Immature natural killer cell (primary cell): ENCODE results near the gene GSK3B. TPM values are rescaled to one million over a fixed set of nuclear protein-coding genes. Genes with fewer than 3 reads are reported as not detected.
"Not testable (repeated sequence)": the region's sequence is repeated elsewhere in the genome, so short reads cannot be mapped to it uniquely, and the experiment has no call there.

Experiments
- DNase-seq, 3 donors: peaks; one replicate each; pipeline ENCODE4 v3.0.0; 2022; ENCODE audit warnings: mixed read lengths in 1 of 3
- H3K27ac Mint-ChIP-seq, 6 donors: one replicate each; pipeline ENCODE4 v1.8.0; 2020; ENCODE audit warnings: mixed read lengths in 6 of 6, mild to moderate bottlenecking in 5 of 6, inconsistent platforms in 4 of 6, moderate library complexity in 3 of 6
- H3K27me3 Mint-ChIP-seq, 3 donors: one replicate each; pipeline ENCODE4 v1.8.0; 2020 to 2021; ENCODE audit warnings: low read depth in 3 of 3, mild to moderate bottlenecking in 3 of 3, mixed read lengths in 3 of 3, moderate library complexity in 3 of 3, inconsistent platforms in 1 of 3
- H3K36me3 Mint-ChIP-seq, 3 donors: one replicate each; pipeline ENCODE4 v1.8.0; 2020; ENCODE audit warnings: mixed read lengths in 3 of 3, inconsistent platforms in 2 of 3, mild to moderate bottlenecking in 2 of 3
- H3K4me1 Mint-ChIP-seq, 2 donors: one replicate each; pipeline ENCODE4 v1.8.0; 2020; ENCODE audit warnings: inconsistent platforms in 2 of 2, mild to moderate bottlenecking in 2 of 2, mixed read lengths in 2 of 2, moderate library complexity in 1 of 2
- H3K4me3 Mint-ChIP-seq, 5 donors: one replicate each; pipeline ENCODE4 v1.8.0; 2020; ENCODE audit warnings: mild to moderate bottlenecking in 5 of 5, mixed read lengths in 5 of 5, inconsistent platforms in 3 of 5, moderate library complexity in 3 of 5
- H3K9me3 Mint-ChIP-seq, 6 donors: one replicate each; pipeline ENCODE4 v1.8.0; 2020; ENCODE audit warnings: mild to moderate bottlenecking in 6 of 6, mixed read lengths in 6 of 6, inconsistent platforms in 4 of 6, moderate library complexity in 3 of 6
- polyA plus RNA-seq, 3 donors: library from polyadenylated mRNA; unstranded; fragments of 300-500 nt; fragmentation: Illumina TruSeq; gene quantifications; one replicate each; pipeline ENCODE4 v1.2.3, GENCODE V29; 2021

The GSK3B gene
- polyA plus RNA-seq, 3 donors from 2014 or later: 11.9 to 26.6 (median 20.0) TPM

- Mint-ChIP-seq H3K36me3 (peaks cover 35 to 43% (median 37%) of the 10 kb centered on the region in 3 donors), H3K9me3 (peaks cover 3 to 23% (median 18%) of the 10 kb centered on the region in 6 donors), H3K4me1 (peaks cover 22 to 50% of the 10 kb centered on the region in 2 donors)
- not testable (repeated sequence) for H3K4me3 Mint-ChIP-seq, H3K27ac Mint-ChIP-seq, H3K27me3 Mint-ChIP-seq, DNase-seq
Observed at GRCh38 chr3:119888681-119889080, 205.6 kb downstream of the GSK3B start.

- Mint-ChIP-seq H3K27me3 (peaks cover 0 to 4% (median 0%) of the 10 kb centered on the region in 3 donors), H3K4me3 (no peak overlapping the region), H3K36me3 (peaks cover 37 to 43% (median 37%) of the 10 kb centered on the region in 3 donors), H3K9me3 (peaks cover 3 to 23% (median 18%) of the 10 kb centered on the region in 6 donors), H3K4me1 (peaks cover 15 to 42% of the 10 kb centered on the region in 2 donors), H3K27ac (no peak overlapping the region)
- DNase-seq: no peak
Observed at GRCh38 chr3:119885746-119886530, 208.3 kb downstream of the GSK3B start.

GRCh38 chr3:119884161-119884557 is 210.1 kb downstream of the GSK3B start:
- no peak overlapping the region for H3K4me3 Mint-ChIP-seq
- H3K4me1 Mint-ChIP-seq: peaks cover 15 to 42% of the 10 kb centered on the region in 2 donors
- peaks cover 2 to 21% (median 15%) of the 10 kb centered on the region in 6 donors for H3K9me3 Mint-ChIP-seq
- peaks cover 37 to 42% (median 41%) of the 10 kb centered on the region in 3 donors for H3K36me3 Mint-ChIP-seq
- peaks cover 0 to 4% (median 0%) of the 10 kb centered on the region in 3 donors for H3K27me3 Mint-ChIP-seq
- DNase-seq: no peak
- peak overlapping the region in 1 of 6 donors; percentile 0 for H3K27ac Mint-ChIP-seq

GRCh38 chr3:119883461-119884160 is 210.6 kb downstream of the GSK3B start:
- H3K4me1 Mint-ChIP-seq: peaks cover 15 to 42% of the 10 kb centered on the region in 2 donors
- H3K9me3 Mint-ChIP-seq: peaks cover 0 to 15% (median 11%) of the 10 kb centered on the region in 6 donors
- peak overlapping the region in 1 of 6 donors; percentile 0 for H3K27ac Mint-ChIP-seq
- H3K36me3 Mint-ChIP-seq: peaks cover 33 to 39% (median 37%) of the 10 kb centered on the region in 3 donors
- H3K4me3 Mint-ChIP-seq: no peak overlapping the region
- DNase-seq: no peak
- peaks cover 0 to 1% (median 0%) of the 10 kb centered on the region in 3 donors for H3K27me3 Mint-ChIP-seq

GRCh38 chr3:119880966-119881365 is 213.3 kb downstream of the GSK3B start:
- no peak overlapping the region for H3K27ac Mint-ChIP-seq
- H3K4me3 Mint-ChIP-seq: no peak overlapping the region
- H3K9me3 Mint-ChIP-seq: no peaks in the 10 kb centered on the region
- H3K36me3 Mint-ChIP-seq: peaks cover 17 to 22% (median 19%) of the 10 kb centered on the region in 3 donors
- peaks cover 6 to 21% of the 10 kb centered on the region in 2 donors for H3K4me1 Mint-ChIP-seq
- DNase-seq: no peak
- no peaks in the 10 kb centered on the region for H3K27me3 Mint-ChIP-seq

- Mint-ChIP-seq H3K4me1 (peaks cover 11 to 48% of the 10 kb centered on the region in 2 donors), H3K27me3 (no peaks in the 10 kb centered on the region), H3K27ac (peak overlapping the region in 1 of 6 donors; percentile 42), H3K9me3 (no peaks in the 10 kb centered on the region), H3K36me3 (peaks cover 3 to 5% (median 4%) of the 10 kb centered on the region in 3 donors), H3K4me3 (no peak overlapping the region)
- DNase-seq: no peak
Observed at GRCh38 chr3:119873646-119874045, 220.6 kb downstream of the GSK3B start.

GRCh38 chr3:119872773-119873172 is 221.5 kb downstream of the GSK3B start:
- H3K4me1 Mint-ChIP-seq: peaks cover 18 to 57% of the 10 kb centered on the region in 2 donors
- H3K4me3 Mint-ChIP-seq: no peak overlapping the region
- peaks cover 0 to 4% (median 3%) of the 10 kb centered on the region in 3 donors for H3K36me3 Mint-ChIP-seq
- H3K27me3 Mint-ChIP-seq: no peaks in the 10 kb centered on the region
- peak overlapping the region in 1 of 6 donors; percentile 1 for H3K27ac Mint-ChIP-seq
- DNase-seq: no peak
- H3K9me3 Mint-ChIP-seq: no peaks in the 10 kb centered on the region

- H3K9me3 Mint-ChIP-seq: no peaks in the 10 kb centered on the region
- H3K4me3 Mint-ChIP-seq: no peak overlapping the region
- no peak for DNase-seq
- peaks cover 18 to 64% of the 10 kb centered on the region in 2 donors for H3K4me1 Mint-ChIP-seq
- H3K27ac Mint-ChIP-seq: no peak overlapping the region
- H3K27me3 Mint-ChIP-seq: no peaks in the 10 kb centered on the region
- peaks cover 0 to 4% (median 1%) of the 10 kb centered on the region in 3 donors for H3K36me3 Mint-ChIP-seq
Observed at GRCh38 chr3:119871571-119871970, 222.7 kb downstream of the GSK3B start.

GRCh38 chr3:119870512-119870911 is 223.7 kb downstream of the GSK3B start:
- DNase-seq: no peak
- no peaks in the 10 kb centered on the region for H3K9me3 Mint-ChIP-seq
- H3K4me1 Mint-ChIP-seq: peaks cover 20 to 64% of the 10 kb centered on the region in 2 donors
- H3K36me3 Mint-ChIP-seq: peaks cover 0 to 4% (median 4%) of the 10 kb centered on the region in 3 donors
- no peaks in the 10 kb centered on the region for H3K27me3 Mint-ChIP-seq
- H3K4me3 Mint-ChIP-seq: no peak overlapping the region
- H3K27ac Mint-ChIP-seq: peak overlapping the region in 4 of 6 donors; percentile 0 to 47 (median 16)

- no peaks in the 10 kb centered on the region for H3K27me3 Mint-ChIP-seq
- DNase-seq: no peak
- H3K27ac Mint-ChIP-seq: peak overlapping the region in 1 of 6 donors; percentile 36
- H3K36me3 Mint-ChIP-seq: peaks cover 16 to 24% (median 24%) of the 10 kb centered on the region in 3 donors
- H3K4me1 Mint-ChIP-seq: peaks cover 18 to 25% of the 10 kb centered on the region in 2 donors
- H3K4me3 Mint-ChIP-seq: no peak overlapping the region
- no peaks in the 10 kb centered on the region for H3K9me3 Mint-ChIP-seq
Observed at GRCh38 chr3:119864476-119864875, 229.8 kb downstream of the GSK3B start.

GRCh38 chr3:119862616-119863015 is 231.6 kb downstream of the GSK3B start:
- no peaks in the 10 kb centered on the region for H3K27me3 Mint-ChIP-seq
- peaks cover 11 to 18% of the 10 kb centered on the region in 2 donors for H3K4me1 Mint-ChIP-seq
- H3K36me3 Mint-ChIP-seq: peaks cover 17 to 33% (median 29%) of the 10 kb centered on the region in 3 donors
- H3K9me3 Mint-ChIP-seq: no peaks in the 10 kb centered on the region
- DNase-seq: no peak
- peak overlapping the region in 1 of 6 donors; percentile 56 for H3K27ac Mint-ChIP-seq
- H3K4me3 Mint-ChIP-seq: no peak overlapping the region

GRCh38 chr3:119861681-119862080 is 232.6 kb downstream of the GSK3B start:
- H3K36me3 Mint-ChIP-seq: peaks cover 22 to 40% (median 35%) of the 10 kb centered on the region in 3 donors

GRCh38 chr3:119859728-119860127 is 234.5 kb downstream of the GSK3B start:
- Mint-ChIP-seq H3K27ac (peak overlapping the region in 2 of 6 donors; percentile 4 to 17), H3K4me1 (peaks cover 9 to 13% of the 10 kb centered on the region in 2 donors), H3K4me3 (no peak overlapping the region), H3K9me3 (no peaks in the 10 kb centered on the region), H3K36me3 (peaks cover 28 to 48% (median 44%) of the 10 kb centered on the region in 3 donors), H3K27me3 (peaks cover 0 to 2% (median 0%) of the 10 kb centered on the region in 3 donors)
- no peak for DNase-seq

More at GRCh38 chr3:119861681-119862080, 232.6 kb downstream of the GSK3B start:
- no peak for DNase-seq
- peaks cover 11 to 13% of the 10 kb centered on the region in 2 donors for H3K4me1 Mint-ChIP-seq
- H3K4me3 Mint-ChIP-seq: no peak overlapping the region
- no peaks in the 10 kb centered on the region for H3K9me3 Mint-ChIP-seq
- no peaks in the 10 kb centered on the region for H3K27me3 Mint-ChIP-seq
- peak overlapping the region in 1 of 6 donors; percentile 19 for H3K27ac Mint-ChIP-seq
